Activated T-cell treated with anti-CD3 and anti-CD28 coated beads for 1 hour (primary cell): ENCODE results near the gene NUPR1.
"Not testable (repeated sequence)": the region's sequence is repeated elsewhere in the genome, so short reads cannot be mapped to it uniquely, and the experiment has no call there.

Experiments
- DNase-seq: peaks from one replicate; pipeline ENCODE4 v3.0.0-alpha.2; 2020; ENCODE audit warnings: low read depth

The NUPR1 gene

DNA sequence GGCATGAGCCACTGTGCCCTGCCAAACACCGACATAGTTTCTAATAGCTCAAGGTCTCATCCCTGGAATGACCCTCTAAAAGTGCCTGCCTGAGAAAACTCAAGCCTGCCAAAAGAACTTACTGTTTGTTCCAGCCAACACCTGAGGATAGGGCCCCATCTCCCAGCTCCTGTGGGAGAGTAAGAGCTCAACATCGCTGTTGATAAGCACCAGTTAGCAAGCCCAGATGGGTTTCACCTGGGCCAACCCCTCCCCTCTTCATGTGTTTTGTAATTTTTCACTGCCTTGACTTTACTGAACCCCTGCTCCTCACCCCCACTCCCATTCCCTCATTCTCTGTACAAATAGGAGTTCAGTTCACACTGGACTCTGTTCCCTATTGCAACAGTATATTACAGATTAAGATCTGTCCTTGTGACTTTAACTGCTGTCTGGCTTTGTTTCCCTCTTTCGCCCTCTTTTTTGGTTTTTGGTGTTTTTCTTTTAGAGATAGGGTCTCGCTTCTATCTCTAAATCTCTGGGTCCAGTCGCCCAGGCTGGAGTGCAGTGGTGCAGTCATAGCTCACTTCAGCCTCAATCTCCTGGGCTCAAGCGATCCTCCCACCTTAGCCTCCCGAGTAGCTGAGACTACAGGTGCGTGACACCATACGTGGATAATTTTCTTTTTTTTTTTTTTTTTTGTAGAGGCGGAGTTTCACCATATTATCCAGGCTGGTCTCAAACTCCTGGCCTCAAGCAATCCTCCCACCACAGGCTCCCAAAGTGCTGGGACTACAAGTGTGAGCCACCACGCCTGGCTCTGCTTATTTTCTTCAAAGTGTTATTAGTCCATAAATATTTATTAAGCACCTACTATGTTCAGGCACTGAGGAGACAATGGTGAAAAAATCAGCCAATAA is 12.3 kb downstream of the NUPR1 start:
- no peak for DNase-seq

DNA sequence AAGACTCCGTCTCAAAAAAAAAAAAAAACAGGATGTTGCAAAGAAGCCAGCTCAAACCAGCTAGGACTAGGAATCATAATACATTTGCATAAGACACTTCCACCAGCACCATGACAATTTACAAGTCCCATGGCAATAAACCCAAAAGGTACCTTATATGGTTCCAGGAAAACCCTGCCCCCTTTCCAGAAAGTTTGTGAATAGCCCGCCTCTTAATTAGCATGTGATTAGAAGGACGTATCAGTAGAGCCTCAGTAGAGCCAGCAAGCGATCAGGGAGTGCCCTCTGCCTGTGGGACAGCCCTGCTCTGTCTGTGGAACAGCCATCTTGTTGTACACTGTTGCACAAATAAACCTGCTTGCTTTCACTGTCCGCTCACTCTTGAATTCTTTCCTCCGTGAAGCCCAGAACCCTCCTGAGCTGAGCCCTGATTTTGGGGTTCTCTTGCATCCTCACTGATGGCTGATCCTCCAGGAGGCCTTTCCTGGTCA is 14.0 kb downstream of the NUPR1 start:
- DNase-seq = no peak

DNA sequence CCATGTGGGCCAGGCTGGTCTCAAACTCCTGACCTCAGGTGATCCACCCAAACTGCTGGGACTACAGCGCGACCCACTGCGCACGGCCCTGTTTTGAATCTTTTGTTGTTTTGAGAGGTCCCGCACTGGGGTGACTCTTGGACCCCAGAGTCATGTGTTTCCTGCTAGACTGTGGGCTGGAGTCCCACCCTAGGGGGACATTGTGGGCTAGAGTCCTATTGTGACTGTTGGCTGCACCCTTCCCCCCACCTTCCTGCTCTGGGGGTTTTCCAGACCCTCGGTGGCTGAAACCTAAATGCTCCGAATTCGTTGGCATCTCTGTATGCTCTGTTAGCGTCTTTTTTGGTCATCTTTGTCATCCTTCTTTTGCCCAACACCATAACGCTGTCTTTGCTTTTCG is 16.0 kb downstream of the NUPR1 start:
- DNase-seq = no peak

DNA sequence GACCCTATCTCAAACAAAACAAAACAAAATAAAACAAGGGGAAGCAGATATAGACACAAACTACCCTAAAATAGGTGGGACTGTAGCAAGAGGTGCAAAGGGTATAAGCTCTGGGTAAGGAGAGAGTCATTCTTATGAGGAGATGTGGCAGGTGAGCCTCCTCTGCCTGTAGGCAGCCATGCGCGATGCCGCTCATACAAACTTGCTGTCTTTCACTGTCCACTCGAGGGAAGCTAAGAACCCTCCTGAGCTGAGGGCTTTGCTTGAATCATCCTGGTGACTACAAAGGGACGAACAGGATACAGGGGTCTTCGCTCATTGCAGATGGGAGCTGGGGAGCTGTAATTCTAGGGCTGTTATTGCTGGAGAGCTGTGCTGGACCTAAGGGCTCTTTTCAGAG is 17.3 kb downstream of the NUPR1 start:
- no peak for DNase-seq

DNA sequence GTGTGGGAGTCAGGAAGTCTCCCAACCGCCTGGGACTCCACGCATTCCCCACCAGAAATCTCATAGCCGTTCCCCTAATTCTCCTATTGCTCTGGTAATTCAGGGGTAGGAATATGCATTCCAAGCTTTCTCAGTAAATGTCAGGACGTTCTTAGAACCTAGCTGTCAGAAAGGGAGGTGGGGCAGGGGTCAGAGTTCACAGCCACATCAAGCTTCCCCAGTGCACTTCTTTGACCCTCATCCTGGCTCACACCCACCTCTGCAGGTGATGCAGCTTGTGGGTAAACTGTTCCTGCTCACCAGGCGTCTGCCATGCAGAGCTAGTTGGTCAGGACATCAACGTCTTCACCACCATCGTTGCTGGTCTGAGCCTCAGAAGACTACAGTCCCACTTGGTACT is 18.1 kb downstream of the NUPR1 start:
- no peak for DNase-seq

DNA sequence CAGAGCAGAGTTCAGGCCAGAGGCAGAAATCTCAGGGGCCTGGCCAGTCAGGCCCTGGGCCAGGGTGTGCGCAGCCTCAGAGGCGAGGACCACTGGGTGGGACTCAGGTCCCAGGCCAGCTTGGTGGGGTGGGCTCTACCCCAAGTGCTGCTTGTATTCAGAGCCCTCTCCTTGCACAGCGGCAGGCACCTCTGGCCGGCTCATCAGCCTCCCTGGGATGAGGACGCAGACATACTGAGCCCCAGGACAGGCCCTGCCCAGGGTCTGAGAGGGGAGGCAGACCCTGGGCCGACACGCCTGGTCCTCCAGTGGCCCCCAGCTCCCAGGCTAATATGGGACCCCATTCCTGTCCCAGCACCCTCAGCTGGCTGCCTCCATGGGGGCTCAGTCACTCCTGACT is 24.5 kb downstream of the NUPR1 start:
- no peak for DNase-seq

DNA sequence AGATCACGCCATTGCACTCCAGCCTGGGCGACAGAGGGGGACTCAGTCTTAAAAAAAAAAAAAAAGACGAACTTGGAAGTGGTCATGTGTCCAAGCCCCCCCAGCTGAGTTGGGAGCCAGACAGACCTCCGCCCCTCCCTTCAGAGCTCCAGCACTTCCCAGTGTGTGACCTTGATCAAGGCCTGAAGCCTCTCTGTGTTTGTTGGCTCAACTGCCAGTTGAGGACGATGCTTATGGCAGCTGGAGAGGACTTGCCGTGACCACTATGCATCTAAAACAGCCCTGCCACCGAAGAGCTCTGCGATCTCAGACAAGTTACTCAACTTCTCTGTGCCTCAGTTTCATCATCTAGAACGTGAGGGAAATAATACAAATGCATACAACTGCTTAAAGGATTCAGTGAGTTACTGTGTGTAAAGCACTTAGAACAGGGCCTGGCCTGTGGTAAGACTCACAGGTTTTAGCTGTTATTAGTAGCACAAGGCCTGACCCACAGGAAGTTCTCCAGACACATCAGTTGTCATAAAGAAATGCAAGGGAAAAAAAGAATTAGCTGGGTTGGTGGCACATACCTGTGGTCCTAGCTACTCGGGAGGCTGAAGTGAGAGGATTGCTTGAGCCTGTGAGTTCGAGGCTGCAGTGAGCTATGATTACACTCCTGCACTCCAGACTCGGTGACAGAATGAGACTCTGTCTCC is 25.1 kb downstream of the NUPR1 start:
- DNase-seq = no peak

DNA sequence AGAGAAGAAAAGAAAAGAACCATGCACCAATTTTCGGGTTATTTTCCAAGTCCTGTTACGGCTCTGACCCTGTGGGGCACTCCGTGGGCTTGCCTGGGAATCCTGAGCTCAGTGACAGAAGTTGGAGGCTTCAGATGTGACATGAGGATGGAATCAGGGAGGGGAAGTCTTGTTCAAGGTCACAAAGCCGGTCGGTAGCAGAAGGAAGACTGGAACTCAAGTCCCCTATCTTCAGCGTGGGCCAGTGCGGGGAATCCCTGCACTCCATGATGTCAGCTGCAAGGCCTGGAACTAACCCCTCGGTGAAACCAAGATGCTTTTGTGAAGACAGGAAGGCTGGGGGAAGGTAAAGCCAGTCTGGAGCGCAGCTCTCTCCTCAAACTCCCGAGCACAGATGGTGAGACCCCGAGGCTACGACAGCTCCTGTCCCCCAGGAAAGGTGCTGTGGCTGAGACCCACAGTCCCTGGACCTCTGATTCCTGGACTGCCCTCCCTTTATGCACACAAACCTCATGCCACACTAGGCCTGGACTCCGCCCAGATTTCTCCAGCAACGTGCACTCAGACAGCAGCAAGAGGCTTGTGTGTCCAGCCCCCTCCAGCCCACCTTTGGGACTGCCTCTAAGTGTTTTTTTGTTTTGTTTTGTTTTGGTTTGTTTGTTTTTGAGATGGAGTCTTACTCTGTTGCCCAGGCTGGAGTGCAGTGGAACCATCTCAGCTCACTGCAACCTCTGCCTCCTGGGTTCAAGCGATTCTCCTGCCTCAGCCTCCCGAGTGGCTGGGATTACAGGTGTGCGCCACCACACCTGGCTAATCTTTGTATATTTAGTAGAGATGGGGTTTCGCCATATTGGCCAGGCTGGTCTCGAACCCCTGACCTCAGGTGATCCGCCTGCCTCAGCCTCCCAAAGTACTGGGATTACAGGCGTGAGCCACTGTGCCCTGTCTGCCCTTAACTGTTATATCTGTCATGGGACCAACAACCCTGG is 26.7 kb downstream of the NUPR1 start:
- DNase-seq = no peak

DNA sequence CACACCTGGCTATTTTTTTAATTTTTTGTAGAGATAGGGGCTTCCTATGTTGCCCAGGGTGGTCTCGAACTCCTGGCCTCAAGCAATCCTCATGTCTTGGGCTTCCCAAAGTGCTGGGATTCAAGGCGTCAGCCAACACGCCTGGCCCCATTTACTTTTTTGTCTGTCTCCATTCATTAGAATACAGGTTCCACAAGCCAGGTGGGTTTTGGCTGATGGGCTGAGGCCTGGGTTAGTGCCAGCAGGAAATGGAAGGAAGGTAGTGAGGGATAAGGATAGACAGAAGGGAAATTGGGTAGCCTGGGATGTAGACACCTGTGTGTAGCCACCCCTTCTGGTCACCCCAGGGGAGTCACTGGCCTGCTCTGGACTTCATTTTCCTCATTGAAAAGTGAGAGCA is 27.7 kb downstream of the NUPR1 start:
- DNase-seq = no peak

DNA sequence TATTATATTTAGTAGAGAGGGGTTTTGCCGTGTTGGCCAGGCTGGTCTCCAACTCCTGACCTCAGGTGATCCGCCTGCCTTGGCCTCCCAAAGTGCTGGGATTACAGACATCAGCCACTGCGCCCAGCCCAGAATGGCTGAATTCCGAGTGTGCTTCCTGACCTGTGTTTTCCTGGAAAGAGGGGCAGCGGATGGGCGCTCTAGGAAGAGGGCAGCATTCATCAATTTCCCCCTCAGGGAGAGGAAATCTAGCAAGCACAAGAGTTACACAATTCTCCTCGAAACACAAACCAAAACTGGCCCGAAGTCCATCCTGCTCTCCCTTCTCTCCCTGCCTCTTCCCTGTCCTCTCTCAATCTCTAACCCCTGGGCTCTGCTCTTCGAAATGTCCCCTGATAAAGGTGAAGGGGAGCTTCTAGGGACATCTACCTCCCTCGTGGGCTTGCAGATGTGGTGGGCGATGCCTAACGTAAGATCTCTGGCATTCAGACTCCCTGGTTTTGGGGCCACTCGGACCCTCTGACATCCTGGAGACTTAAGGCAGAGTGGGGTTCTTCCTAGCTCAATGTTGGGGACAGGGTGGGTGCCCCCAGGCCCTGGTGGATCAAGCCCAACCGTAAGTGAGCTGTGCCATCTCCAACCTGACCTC is 33.2 kb downstream of the NUPR1 start:
- DNase-seq = no peak

DNA sequence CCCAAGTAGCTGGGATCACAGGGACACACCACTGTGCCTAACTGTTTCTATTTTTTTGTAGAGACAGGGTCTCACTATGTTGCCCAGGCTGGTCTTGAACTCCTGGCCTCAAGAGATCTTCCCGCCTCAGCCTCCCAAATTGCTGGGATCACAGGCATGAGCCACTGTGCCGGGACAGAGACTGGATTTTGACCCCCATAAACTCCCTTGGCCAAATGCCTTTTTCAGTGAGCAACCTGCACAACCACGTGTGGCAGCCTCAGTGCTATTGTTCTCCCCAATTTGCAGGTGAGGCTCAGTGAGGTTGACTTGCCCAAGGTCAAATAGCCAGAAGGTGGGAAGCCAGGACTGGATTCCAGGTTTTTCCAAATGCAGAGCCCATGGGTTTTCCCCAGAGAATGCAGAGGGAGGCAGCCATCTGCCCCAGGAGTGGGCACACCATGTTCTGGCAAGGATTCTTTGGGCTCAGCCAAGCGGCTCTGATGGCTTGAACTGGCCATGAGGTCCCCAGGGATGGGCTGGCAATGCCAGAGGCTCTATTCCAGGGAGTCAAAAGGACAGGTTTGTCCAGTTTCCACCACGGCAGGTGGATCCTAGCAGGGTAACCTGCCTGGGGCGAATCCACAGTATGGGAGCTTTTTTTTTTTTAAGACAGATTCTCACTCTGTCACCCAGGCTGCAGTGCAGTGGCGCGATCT is 33.9 kb downstream of the NUPR1 start:
- no peak for DNase-seq

DNA sequence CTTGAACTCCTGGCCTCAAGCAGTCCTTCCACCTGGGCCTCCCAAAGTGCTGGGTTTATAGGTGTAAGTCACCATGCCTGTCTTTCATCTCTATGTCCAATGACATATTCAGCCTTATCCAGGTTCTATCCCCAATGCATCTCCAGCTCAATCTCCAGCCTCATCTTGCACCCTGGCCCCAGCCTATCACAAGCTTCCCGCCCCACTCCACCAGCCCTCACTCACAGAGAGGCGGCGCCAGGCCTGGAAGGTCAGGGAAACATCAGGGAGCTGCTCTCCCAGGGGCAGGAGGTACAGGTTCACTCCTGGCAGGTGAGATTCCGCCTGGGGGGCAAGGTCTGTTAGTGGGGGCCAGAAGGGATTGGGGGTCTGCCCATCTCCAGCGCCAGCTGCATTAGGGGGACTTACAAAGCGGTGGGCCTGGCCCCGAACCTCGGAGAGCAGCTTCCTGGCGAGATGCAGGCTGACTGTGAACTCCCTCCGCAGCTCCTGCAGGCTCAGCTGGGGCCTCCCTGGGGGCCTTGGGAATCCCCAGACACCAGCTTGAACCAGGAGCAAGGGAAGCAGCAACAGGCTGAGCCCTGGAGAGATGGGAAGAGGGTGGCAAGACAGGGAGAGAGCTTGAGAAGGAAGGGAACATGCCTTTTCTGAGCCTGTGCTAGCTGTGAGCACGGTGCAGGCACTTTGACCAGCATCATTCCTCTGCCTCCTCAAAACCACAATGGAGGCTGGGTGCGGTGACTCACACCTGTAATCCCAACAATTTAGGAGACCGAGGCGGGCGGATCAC is 35.1 kb downstream of the NUPR1 start:
- DNase-seq = no peak

DNA sequence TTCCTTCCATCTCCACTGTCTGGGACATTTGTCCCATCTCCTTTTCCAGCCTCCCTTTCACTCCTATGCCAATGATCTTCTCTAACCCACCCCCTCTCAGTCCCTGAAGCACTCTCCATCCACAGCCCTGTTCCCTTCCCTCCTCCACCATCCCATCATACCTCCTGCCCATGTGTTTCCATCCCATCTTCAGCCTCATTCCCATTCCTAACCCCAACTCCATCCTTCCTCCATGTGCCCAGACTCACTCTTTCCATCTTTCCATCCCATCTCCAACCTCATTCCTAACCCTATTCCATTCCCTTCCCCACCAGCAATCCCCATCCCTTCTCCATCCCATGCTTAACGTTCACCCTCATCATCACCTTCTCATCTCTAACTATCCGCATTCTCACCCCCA is 36.5 kb downstream of the NUPR1 start:
- DNase-seq = no peak

DNA sequence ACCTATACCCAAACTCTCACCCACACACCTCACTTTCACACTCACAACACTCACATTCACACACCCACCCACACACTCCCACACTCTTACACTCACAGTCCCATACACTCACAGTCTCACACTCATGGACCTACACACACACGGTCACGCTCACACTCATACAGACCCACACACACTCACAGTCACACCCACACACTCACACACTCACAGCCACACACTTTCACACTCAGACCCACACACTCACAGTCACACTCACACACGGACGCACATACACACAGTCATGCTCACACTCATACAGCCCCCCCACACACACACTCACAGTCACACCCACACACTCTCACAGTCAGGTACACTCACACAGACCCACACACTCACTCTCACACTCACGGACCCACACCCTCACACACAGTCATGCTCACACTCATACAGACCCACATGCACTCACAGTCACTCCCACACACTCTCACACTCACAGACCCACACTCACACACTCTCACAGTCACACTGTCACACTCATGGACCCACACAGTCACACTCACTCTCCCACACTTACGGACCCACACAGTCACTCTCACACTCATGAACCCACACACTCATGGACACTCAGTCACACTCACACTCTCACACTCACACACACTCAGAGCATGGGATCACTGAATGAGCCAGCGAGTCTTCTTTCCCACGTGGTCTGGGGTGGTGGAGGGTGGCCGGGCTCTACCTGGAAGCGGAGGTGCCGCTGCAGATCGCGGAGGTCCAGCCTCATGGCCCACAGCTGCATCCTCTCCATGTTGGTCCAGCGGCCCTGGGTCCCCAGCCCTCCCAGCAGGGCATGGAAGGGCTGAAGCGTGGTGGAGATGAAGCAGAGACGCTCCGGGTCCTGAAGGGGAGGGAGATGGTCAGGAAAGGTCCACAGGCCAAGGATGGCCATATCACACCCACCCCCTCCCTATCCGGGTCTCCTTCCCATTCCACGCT is 37.2 kb downstream of the NUPR1 start:
- DNase-seq = no peak

DNA sequence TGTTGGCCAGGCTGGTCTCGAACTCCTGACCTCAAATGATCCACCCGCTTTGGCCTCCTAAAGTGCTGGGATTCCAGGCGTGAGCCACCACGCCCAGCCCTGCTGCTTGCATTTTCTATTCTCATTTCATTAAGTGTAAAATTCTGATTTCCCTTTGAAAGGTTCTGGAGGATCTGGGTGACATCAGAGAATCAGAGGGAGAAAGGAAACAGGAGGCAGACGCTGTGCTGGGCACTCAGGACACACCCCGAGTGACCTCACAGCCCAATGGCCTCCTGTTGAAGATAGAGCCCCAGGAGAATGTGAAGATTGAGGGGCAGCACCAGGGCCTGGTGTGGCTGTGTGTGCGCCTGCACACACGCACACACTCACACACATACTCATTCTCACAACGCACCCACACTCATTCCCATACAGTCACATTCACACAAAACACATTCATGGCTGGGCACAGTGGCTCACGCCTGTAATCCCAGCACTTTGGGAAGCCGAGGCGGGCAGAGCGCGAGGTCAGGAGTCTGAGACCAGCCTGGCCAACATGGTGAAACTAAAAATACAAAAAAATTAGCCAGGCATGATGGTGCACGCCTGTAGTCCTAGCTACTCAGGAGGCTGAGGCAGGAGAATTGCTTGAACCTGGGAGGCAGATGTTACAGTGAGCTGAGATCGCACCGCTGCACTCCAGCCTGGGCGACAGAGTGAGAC is 38.1 kb downstream of the NUPR1 start:
- DNase-seq = not testable (repeated sequence)

DNA sequence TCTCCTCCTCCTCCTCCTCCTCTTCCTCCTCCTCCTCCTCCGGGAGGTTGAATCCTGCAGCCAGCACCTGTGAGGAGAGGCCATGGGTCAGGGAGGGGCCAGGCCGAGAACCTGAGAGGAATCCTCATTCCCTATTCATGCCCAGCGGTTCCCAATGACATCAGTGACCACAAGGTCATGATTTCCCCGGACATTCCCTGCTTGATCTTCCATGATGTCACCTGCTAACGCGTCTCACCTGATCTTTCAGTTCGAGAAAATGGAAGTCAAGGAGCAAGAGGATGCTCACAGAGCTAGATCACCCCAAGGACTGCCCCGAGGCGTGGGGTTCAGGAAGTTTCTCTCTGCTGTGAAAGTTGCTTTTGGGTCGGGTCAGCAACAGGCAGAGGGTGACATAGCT is 38.9 kb downstream of the NUPR1 start:
- DNase-seq = no peak

DNA sequence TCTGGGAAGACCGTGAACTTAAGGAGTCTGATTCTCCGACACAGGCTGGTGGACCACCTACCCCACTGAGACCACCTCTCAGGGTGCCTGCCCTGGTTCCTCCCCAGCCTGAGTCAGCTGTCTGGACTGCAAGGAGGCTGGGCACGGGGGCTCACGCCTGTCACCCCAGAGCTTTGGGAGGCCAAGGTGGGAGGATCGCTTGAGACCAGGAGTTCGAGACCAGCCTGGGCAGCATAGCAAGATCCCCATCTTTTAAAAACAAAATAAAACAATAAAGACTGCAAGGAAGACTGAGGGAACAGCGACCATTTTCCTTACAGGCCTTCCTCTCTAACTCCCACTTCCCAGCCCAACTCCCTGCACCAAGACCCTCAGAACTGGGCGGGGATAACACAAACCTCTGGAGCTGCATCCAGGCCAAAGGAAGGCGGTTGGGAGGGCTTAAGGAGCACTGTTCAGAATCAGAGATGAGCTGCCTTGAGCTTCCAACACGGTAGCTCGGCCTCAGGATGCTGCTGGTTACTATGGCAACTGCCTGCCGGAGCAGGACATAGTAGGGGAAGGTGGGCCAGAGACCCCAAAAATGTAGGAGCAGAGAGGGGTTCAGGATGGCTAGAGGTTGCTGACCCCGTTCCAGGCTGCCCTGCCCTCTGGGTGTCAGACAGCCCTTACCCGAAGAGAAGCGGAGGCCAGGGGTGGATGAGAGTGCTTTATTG is 40.0 kb downstream of the NUPR1 start:
- DNase-seq = no peak
